Measurements from ENCODE around the gene SELENBP1.
A peak's percentile ranks its signal among the peaks of the same experiment; 100 is the strongest.

The SELENBP1 gene

DNA sequence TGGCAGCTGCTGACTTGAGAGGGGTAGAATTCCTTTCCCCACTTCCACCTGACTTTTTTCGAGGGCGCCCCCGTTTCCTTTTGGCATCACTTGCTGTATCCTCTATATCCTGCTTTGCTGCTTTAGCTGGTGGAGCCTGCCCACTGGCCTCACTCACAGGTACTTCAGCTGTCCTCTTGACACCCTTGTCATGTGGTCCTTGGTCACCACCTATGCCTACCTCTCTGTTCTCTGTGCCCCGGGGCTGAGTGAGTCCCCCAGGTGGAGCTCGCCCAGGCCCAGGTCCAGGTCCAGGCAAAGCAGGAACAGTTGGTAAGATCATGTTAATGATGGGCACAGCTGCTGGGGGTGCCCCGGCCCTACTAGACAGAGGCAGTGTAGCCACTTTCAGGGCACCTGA, 29.9 kb downstream of the SELENBP1 start:
- Histone ChIP-seq H3K18ac (ENCODE audit: low read length) (no peak overlapping the region), H2AFZ (ENCODE audit: low read length) (no peak overlapping the region), H2BK120ac (ENCODE audit: low read depth, low read length) (peak overlapping the region; percentile 4), H3K9ac (ENCODE audit: low read depth, low read length, poor library complexity) (no peak overlapping the region), H3K4me3 (ENCODE audit: low read length in 2 of 2) (peak overlapping the region in 1 of 2 donors; percentile 35), H3K9me3 (replicated peaks in 1 of 2; ENCODE audit: control insufficient read depth in 2 of 2, insufficient read depth in 1 of 2, low read depth in 1 of 2, low read length in 2 of 2) (no peaks in the 10 kb centered on the region), H4K8ac (ENCODE audit: low read depth, low read length) (no peak overlapping the region), H2BK12ac (ENCODE audit: low read length) (no peak overlapping the region), H3K27me3 (ENCODE audit: control insufficient read depth in 3 of 3, insufficient read depth in 3 of 3, low read depth in 1 of 3, low read length in 3 of 3) (no peaks in the 10 kb centered on the region), H3K23ac (ENCODE audit: low read depth, low read length, poor library complexity) (no peak overlapping the region), H2BK5ac (ENCODE audit: low read length) (no peak overlapping the region), H3K4me1 (ENCODE audit: control insufficient read depth in 2 of 2, insufficient read depth in 1 of 2, low read depth in 1 of 2, low read length in 2 of 2) (peaks cover 7 to 8% of the 10 kb centered on the region in 2 donors), H3K4ac (ENCODE audit: low read length) (no peak overlapping the region), H2AK5ac (ENCODE audit: low read depth, low read length) (no peak overlapping the region), H3K36me3 (replicated peaks in 1 of 2; ENCODE audit: control insufficient read depth in 2 of 2, insufficient read depth in 2 of 2, low read length in 2 of 2) (peaks cover 31 to 45% of the 10 kb centered on the region in 2 donors), H3K14ac (ENCODE audit: low read length) (no peak overlapping the region), H4K91ac (ENCODE audit: low read depth, low read length, poor library complexity) (no peak overlapping the region), H3K4me2 (ENCODE audit: insufficient read depth, low read length, poor library complexity, severe bottlenecking) (no peak overlapping the region), H3K79me1 (ENCODE audit: low read depth, low read length) (peaks cover 6% of the 10 kb centered on the region), H2BK15ac (ENCODE audit: low read length) (no peak overlapping the region), H3K27ac (replicated peaks; ENCODE audit: low read length) (no peak overlapping the region)
- no peak for DNase-seq (ENCODE audit: low spot score)
- WGBS, 2 donors (ENCODE audit: extremely low coverage in 2 of 2, insufficient read length in 2 of 2, insufficient replicate concordance in 1 of 2): no CpG with 5 or more reads among the region's 6 CpGs

DNA sequence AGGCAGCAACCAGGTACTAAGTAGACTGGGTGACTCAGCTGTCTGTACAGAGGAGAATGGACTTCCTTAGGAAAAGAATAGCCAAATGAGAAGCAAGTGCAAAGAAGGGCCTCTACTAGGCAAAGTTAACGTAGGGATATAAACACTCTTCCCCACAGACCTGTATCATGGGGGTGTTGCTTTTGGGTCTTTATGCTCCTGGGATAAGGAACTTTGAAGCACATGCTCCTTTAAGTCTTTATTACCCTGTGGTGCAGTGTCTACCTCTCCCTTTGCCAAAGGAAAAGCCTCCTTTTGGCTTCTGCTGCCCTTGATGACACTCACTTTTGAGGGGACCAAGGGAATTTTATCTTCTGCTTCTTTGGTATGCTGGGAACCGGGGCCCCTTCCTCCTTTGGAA, 30.5 kb downstream of the SELENBP1 start:
- Histone ChIP-seq H4K8ac (ENCODE audit: low read depth, low read length) (no peak overlapping the region), H3K4ac (ENCODE audit: low read length) (no peak overlapping the region), H3K4me2 (ENCODE audit: insufficient read depth, low read length, poor library complexity, severe bottlenecking) (no peak overlapping the region), H3K14ac (ENCODE audit: low read length) (no peak overlapping the region), H3K79me1 (ENCODE audit: low read depth, low read length) (peaks cover 6% of the 10 kb centered on the region), H3K9ac (ENCODE audit: low read depth, low read length, poor library complexity) (no peak overlapping the region), H3K23ac (ENCODE audit: low read depth, low read length, poor library complexity) (no peak overlapping the region), H3K4me3 (ENCODE audit: low read length in 2 of 2) (no peak overlapping the region), H3K4me1 (ENCODE audit: control insufficient read depth in 2 of 2, insufficient read depth in 1 of 2, low read depth in 1 of 2, low read length in 2 of 2) (peaks cover 7% of the 10 kb centered on the region in 2 donors), H3K27ac (replicated peaks; ENCODE audit: low read length) (no peak overlapping the region), H2AFZ (ENCODE audit: low read length) (no peak overlapping the region), H2AK5ac (ENCODE audit: low read depth, low read length) (no peak overlapping the region), H2BK15ac (ENCODE audit: low read length) (no peak overlapping the region), H2BK5ac (ENCODE audit: low read length) (no peak overlapping the region), H3K27me3 (ENCODE audit: control insufficient read depth in 3 of 3, insufficient read depth in 3 of 3, low read depth in 1 of 3, low read length in 3 of 3) (no peaks in the 10 kb centered on the region), H3K18ac (ENCODE audit: low read length) (no peak overlapping the region), H3K9me3 (replicated peaks in 1 of 2; ENCODE audit: control insufficient read depth in 2 of 2, insufficient read depth in 1 of 2, low read depth in 1 of 2, low read length in 2 of 2) (no peaks in the 10 kb centered on the region), H2BK12ac (ENCODE audit: low read length) (no peak overlapping the region), H4K91ac (ENCODE audit: low read depth, low read length, poor library complexity) (no peak overlapping the region), H3K36me3 (replicated peaks in 1 of 2; ENCODE audit: control insufficient read depth in 2 of 2, insufficient read depth in 2 of 2, low read length in 2 of 2) (peaks cover 31 to 45% of the 10 kb centered on the region in 2 donors), H2BK120ac (ENCODE audit: low read depth, low read length) (peak overlapping the region; percentile 4)
- no CpG with 5 or more reads among the region's 2 CpGs for WGBS, 2 donors (ENCODE audit: extremely low coverage in 2 of 2, insufficient read length in 2 of 2, insufficient replicate concordance in 1 of 2)
- no peak for DNase-seq (ENCODE audit: low spot score)

DNA sequence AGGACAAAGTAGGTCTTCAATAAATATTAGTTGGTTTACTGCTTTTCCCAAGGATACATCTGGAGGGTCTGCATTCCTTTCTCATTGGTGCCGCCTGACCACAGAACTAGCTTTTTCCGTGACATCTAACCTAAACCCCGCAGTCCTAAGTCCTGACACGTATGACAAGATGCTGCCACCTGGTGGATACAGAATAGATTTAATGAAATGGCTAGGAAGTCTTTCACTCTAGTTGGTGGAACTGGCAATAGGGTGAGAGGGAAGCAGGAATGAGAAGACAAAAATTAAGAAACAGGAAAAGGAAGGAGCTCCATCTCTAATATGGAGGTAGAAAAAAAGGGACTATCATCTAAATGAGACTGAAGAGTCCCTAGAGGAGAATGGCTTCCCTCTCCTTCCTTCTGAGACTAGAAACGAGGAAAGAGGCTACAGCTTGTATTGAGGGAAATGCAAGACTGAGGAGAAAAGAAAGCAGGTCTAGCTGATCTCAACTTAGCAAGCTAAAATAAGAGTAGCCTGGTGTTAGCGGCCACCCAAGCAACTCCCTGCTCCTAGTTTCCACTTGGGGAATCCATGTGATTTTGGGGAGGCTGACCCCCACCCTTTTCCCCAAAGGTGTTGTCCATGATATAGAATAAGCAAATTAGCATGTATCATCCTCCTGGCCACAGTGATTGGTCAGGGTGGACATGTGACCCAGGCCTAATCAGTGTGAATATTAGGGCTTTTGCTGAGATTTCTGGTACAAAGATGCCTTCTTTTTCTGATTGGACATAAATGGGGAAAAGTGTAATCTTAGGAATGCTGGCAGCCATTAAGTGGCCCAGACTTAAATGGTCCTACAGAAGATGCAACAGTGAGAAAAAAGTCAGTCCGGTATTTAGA, 31.4 kb downstream of the SELENBP1 start:
- peaks cover 6 to 7% of the 10 kb centered on the region in 2 donors for H3K4me1 ChIP-seq (ENCODE audit: control insufficient read depth in 2 of 2, insufficient read depth in 1 of 2, low read depth in 1 of 2, low read length in 2 of 2)
- H3K23ac ChIP-seq (ENCODE audit: low read depth, low read length, poor library complexity): no peak overlapping the region
- H3K27me3 ChIP-seq (ENCODE audit: control insufficient read depth in 3 of 3, insufficient read depth in 3 of 3, low read depth in 1 of 3, low read length in 3 of 3): no peaks in the 10 kb centered on the region
- no peak overlapping the region for H4K91ac ChIP-seq (ENCODE audit: low read depth, low read length, poor library complexity)
- peaks cover 31 to 45% of the 10 kb centered on the region in 2 donors for H3K36me3 ChIP-seq (replicated peaks in 1 of 2; ENCODE audit: control insufficient read depth in 2 of 2, insufficient read depth in 2 of 2, low read length in 2 of 2)
- H3K27ac ChIP-seq (replicated peaks; ENCODE audit: low read length): peak overlapping the region; percentile 57
- H2BK12ac ChIP-seq (ENCODE audit: low read length): no peak overlapping the region
- peaks cover 6% of the 10 kb centered on the region for H3K79me1 ChIP-seq (ENCODE audit: low read depth, low read length)
- no peak overlapping the region for H4K8ac ChIP-seq (ENCODE audit: low read depth, low read length)
- no peak overlapping the region for H3K4me3 ChIP-seq (ENCODE audit: low read length in 2 of 2)
- peak; percentile 65 for DNase-seq (ENCODE audit: low spot score)
- H3K9me3 ChIP-seq (replicated peaks in 1 of 2; ENCODE audit: control insufficient read depth in 2 of 2, insufficient read depth in 1 of 2, low read depth in 1 of 2, low read length in 2 of 2): no peaks in the 10 kb centered on the region
- no peak overlapping the region for H2AFZ ChIP-seq (ENCODE audit: low read length)
- H3K4ac ChIP-seq (ENCODE audit: low read length): no peak overlapping the region
- no peak overlapping the region for H3K14ac ChIP-seq (ENCODE audit: low read length)
- H2BK5ac ChIP-seq (ENCODE audit: low read length): no peak overlapping the region
- no peak overlapping the region for H2BK15ac ChIP-seq (ENCODE audit: low read length)
- no CpG with 5 or more reads among the region's 7 CpGs for WGBS, 2 donors (ENCODE audit: extremely low coverage in 2 of 2, insufficient read length in 2 of 2, insufficient replicate concordance in 1 of 2)
- H3K18ac ChIP-seq (ENCODE audit: low read length): no peak overlapping the region
- no peak overlapping the region for H2BK120ac ChIP-seq (ENCODE audit: low read depth, low read length)
- no peak overlapping the region for H3K9ac ChIP-seq (ENCODE audit: low read depth, low read length, poor library complexity)
- H2AK5ac ChIP-seq (ENCODE audit: low read depth, low read length): no peak overlapping the region
- H3K4me2 ChIP-seq (ENCODE audit: insufficient read depth, low read length, poor library complexity, severe bottlenecking): no peak overlapping the region

DNA sequence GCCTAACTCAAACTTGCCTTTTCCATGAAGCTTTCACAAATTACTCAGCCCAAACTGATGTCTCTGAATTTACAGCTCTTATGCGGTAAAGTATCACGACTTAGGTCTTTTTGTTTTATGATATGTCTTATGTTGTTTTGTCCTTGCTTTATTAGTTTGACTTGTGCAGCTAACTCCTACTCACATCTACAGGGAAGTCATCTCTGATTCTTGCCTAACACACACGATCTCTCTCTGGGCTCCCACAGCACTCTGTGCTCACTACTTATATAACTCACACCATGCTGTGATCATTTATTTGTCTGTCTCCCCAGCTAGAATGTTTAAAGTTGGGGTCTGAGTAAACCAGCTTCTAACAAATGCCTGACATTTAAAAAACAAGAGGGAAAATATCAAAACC, 35.9 kb downstream of the SELENBP1 start:
- Histone ChIP-seq H3K18ac (ENCODE audit: low read length) (no peak overlapping the region), H3K9ac (ENCODE audit: low read depth, low read length, poor library complexity) (no peak overlapping the region), H3K27me3 (ENCODE audit: control insufficient read depth in 3 of 3, insufficient read depth in 3 of 3, low read depth in 1 of 3, low read length in 3 of 3) (no peaks in the 10 kb centered on the region), H3K4me2 (ENCODE audit: insufficient read depth, low read length, poor library complexity, severe bottlenecking) (no peak overlapping the region), H4K91ac (ENCODE audit: low read depth, low read length, poor library complexity) (no peak overlapping the region), H2AFZ (ENCODE audit: low read length) (no peak overlapping the region), H3K14ac (ENCODE audit: low read length) (no peak overlapping the region), H2BK5ac (ENCODE audit: low read length) (no peak overlapping the region), H3K36me3 (replicated peaks in 1 of 2; ENCODE audit: control insufficient read depth in 2 of 2, insufficient read depth in 2 of 2, low read length in 2 of 2) (peaks cover 0 to 4% of the 10 kb centered on the region in 2 donors), H2BK120ac (ENCODE audit: low read depth, low read length) (no peak overlapping the region), H2AK5ac (ENCODE audit: low read depth, low read length) (no peak overlapping the region), H4K8ac (ENCODE audit: low read depth, low read length) (no peak overlapping the region), H3K27ac (replicated peaks; ENCODE audit: low read length) (no peak overlapping the region), H3K4ac (ENCODE audit: low read length) (no peak overlapping the region), H3K23ac (ENCODE audit: low read depth, low read length, poor library complexity) (no peak overlapping the region), H3K79me1 (ENCODE audit: low read depth, low read length) (no peaks in the 10 kb centered on the region), H3K9me3 (replicated peaks in 1 of 2; ENCODE audit: control insufficient read depth in 2 of 2, insufficient read depth in 1 of 2, low read depth in 1 of 2, low read length in 2 of 2) (no peaks in the 10 kb centered on the region), H2BK15ac (ENCODE audit: low read length) (no peak overlapping the region), H2BK12ac (ENCODE audit: low read length) (no peak overlapping the region), H3K4me3 (ENCODE audit: low read length in 2 of 2) (no peak overlapping the region), H3K4me1 (ENCODE audit: control insufficient read depth in 2 of 2, insufficient read depth in 1 of 2, low read depth in 1 of 2, low read length in 2 of 2) (peaks cover 0 to 2% of the 10 kb centered on the region in 2 donors)
- WGBS, 2 donors (ENCODE audit: extremely low coverage in 2 of 2, insufficient read length in 2 of 2, insufficient replicate concordance in 1 of 2): no CpG with 5 or more reads among the region's 3 CpGs
- no peak for DNase-seq (ENCODE audit: low spot score)
